ENCODE data around the gene WFDC1.

WFDC1 gene

DNA sequence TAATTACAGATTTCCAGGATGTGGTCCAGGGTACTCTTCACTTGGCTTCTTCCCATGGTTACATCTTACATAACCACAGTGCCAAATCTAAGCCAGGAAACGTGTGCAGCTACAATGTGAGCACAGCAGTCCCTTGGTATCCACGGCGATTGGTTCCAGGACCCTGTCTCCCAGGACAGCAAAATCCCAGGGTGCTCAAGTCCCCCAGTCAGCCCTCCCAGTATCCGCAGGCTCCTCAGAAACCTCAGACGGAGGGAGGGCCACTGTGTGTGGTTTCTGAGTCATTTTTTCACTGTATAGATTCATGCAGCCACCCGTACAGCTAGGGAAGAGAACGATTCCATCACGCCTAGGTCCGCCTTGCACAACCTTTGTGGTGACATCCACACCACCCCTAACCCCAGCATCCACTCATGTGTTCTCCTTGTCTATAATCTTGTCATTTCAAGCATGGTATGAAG lies 62.5 kb downstream of the WFDC1 start:
- no peak for DNase-seq

DNA sequence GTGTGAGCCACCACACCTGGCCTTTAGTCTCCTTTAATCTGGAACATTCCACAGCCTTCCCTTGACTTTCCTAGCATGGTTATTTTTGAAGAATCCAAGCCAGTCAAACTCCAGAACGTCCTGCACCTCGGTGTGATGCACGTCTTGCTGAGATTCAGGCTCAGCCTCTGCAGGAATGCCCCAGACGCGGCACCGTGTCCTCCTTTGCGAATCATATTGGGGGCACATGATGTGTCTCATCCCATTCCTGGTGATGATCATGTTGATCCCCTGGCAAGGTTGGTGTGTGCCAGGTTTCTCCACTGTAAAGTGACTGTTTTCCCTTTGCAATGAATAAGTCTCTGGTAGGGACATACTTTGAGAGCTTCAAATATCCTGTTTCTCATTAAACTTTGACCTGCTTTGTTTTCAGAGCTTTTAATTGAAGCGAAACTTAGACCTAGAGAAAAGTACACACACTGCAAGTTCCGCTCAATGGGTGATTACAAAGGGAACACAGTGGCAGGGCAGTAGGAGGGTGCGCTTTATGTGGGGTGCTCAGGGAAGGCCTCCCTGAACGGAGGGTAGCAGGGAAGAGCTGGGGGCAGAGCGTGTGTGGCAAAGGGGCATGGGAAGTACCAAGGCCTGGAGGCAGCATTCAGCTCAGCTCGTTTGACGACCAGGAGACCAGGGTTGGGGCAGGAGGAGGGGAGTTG lies 64.1 kb downstream of the WFDC1 start:
- DNase-seq = no peak

DNA sequence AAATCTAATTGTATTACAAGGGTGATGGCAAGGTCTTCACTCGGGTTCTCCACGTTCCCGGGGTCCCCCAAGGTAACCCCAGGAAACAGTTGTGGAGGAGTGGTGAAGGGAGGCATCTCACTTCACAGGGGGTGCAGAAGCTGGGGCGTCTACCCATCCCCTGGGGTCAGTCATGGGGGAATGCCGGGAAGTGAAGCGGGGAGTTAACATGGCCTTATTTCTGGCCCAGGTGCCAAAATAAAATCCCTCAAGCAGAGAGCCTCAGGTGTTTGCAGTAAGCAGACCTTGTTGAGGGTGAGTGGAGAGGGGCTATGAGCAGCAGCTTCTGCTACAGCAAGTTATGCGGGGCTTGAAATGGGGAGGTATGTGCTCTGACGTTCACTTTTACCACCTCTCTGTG lies 64.6 kb downstream of the WFDC1 start:
- DNase-seq = no peak

DNA sequence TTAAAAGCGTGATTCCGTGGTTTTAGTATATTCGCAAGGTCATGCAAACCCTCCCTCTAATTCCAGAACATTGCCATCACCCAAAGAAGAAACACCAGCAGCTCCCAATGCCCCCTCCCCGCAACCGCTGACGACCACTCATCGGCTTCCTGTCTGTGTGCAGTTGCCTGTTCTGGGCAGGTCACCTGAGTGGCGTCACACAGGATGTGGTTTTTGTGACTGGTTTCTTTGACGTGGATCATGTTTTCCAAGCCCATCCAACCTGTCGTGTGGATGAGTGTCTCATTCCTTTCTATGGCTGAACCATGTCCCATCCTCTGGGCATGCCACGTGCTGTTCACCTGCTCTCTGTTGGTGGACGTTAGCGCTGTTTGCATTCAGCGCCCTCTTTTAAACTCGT lies 65.5 kb downstream of the WFDC1 start:
- no peak for DNase-seq

DNA sequence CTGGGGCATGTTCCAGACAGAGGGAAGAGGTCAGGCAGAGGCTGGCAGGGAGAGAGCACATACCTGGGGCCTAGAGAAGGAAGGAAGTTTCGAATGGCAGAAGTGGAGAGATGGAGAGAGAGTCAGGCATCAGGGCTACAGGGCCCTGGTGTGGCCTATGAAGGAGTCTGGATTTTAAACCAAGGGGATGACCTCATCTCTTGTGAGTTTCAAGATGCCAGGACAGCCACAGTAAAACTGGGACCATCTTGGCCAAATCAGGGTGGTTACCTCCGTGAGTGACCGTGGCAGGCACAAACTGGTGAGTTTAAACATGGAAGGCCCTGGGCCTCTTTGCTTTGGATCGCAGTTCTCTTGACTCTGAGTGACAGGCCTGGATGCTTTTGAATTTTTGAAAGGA lies 66.1 kb downstream of the WFDC1 start:
- no peak for DNase-seq

DNA sequence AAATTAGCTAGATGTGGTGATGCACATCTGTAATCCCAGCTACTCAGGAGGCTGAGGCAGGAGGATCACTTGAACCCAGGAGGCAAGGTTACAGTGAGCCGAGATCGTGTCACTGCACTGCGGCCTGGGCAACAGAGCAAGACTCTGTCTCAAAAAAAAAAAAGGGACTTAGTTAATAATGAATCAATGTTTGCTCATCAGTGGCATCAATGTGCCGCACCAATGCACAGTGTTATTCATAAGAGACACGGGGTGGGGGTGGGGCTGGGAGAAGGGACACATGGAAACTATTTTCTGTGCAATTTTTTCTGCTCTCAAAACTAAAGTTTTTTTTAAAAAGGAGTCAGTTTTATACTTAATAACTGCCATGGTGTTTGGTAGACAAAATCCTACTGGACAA lies 66.9 kb downstream of the WFDC1 start:
- DNase-seq = no peak

DNA sequence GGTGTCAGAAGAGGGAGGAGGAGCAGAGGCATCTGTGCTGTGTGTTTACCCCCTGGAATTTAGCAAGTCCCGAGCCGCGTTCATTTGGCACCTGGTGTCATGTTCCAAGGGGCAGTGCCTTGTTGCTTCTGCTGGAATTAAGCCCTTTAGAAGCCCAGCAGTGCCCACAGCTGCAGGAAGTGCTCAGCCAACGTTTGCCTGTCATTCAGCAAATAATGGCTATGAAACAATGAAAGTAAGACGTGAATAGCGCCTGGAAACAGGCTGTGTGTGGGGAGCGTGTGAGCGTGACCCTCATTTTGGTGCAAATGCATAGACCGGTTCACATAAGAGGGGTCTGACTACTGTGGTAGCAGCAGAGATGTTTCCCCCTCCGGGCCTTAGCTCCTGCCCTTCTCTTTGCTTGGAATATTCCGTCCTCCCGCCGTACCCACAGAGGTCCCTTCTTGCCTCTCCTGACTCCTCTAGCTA lies 67.8 kb downstream of the WFDC1 start:
- no peak for DNase-seq

DNA sequence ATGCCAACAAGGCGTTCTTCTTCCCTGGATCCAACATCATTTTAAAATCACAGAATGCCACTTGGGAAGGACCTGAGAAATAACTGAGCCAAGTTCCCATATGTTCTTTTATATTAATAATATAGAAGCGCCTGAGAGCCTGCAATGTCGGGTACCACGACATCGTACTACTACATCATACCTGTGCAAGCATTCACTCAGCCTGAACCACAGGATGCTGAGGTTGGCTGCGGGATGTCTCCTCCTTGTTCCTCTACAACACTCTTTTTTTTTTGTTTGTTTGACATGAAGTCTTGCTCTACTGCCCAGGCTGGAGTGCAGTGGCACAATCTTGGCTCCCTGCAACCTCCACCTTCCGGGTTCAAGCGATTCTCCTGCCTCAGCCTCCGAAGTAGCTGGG lies 71.5 kb downstream of the WFDC1 start:
- no peak for DNase-seq

DNA sequence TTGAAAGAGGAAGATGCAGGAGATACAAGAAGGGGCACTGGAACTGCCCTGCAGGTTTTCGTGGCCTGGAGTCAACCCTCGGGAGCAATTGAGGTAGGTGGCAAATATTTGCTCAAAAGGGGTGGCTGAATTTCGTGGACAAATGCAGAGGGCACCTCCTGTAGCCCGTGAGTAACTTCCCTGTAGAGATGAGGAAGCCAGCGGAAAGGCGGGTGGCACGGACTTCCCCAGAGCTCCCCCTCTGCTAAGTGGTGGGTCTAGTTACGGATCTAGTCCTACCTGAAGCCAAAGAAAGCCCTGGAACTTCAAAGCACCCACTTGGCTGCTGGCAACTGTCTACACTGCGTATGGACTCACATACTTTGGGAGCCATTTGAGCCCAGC lies 72.6 kb downstream of the WFDC1 start:
- DNase-seq = no peak

DNA sequence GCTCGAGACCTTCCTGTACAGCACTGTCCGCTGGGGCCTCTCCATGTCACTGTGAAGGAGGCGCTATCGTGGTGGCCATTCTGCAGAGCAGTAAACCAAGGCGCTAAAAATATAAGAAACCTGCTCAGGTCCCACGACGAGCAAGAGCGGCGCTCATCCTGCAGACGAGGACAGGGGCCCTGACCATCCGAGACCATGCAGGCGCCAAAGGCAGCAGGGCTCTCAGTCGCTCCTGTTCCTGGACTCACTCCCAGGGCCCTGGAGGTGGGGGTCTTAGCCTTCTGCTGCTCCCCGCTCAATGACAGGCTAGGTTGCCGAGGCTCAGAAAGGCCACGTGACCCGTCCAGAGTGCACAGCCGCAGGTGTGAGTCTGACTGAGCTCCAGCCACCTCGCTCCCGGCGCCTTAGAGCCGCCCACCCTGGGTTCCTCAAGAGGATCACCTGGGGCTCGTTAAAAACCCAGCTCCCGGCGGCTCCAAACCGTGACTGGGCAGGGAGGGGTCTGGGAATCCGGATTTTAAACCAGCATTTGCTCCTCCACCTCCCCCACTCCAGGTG lies 73.2 kb downstream of the WFDC1 start:
- DNase-seq = no peak

DNA sequence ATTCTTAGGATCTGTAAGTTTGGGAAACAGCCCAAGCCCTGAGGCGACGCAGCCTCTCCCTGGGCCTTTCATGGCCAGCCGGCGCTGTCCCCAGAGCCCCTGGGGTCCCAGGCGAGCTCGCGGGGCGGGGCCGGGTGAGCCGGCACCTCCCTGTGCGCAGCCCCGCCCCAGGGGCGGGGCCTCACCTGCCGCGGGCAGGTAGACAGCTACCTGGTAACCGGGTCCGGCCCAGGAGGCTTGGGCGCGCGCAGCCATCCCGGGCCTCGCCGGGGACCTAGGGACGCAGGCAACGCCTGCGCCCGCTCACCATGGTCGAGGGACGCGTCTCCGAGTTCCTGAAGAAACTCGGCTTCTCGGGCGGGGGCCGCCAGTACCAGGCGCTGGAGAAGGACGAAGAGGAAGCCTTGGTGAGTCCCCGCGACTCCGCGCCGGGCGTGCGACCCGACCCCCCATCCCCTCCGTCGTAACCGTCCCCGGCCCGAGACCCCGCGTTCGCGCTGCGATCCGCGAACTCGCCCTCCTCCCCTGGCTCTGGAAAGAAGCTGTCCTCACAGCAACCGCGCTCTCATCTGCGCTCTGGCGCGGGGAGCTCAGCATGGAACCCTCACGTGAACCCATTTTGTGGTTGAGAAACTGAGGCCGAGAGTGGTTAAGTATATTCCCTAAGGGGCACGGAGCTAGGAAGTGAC lies 73.8 kb downstream of the WFDC1 start, which contains the start of gene ATP2C2:
TSS of gene ATP2C2 (plus strand) at position 231 of the 689 bp plus-strand sequence. CDS start at position 309, 78 bp downstream.
- DNase-seq = no peak

DNA sequence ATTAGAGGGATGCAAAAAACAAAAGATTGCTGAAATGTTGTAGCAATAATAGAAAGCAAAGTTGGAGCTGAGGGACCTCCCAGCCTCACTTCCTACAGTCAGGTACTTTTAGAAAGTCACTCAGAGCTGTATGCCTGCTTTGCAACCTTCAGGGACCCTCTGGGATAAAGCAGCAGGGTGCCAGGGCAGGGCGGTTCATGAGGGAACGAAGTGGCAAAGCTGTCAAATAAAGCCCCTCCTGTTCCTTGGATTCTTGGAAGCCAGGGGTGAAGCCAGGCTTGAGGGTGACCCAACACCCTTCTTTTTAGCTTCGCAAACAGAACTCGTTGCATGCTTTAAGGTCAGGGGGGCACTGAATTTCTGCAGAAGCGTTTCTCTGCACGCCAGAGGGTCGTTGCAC lies 74.4 kb downstream of the WFDC1 start:
- no peak for DNase-seq

DNA sequence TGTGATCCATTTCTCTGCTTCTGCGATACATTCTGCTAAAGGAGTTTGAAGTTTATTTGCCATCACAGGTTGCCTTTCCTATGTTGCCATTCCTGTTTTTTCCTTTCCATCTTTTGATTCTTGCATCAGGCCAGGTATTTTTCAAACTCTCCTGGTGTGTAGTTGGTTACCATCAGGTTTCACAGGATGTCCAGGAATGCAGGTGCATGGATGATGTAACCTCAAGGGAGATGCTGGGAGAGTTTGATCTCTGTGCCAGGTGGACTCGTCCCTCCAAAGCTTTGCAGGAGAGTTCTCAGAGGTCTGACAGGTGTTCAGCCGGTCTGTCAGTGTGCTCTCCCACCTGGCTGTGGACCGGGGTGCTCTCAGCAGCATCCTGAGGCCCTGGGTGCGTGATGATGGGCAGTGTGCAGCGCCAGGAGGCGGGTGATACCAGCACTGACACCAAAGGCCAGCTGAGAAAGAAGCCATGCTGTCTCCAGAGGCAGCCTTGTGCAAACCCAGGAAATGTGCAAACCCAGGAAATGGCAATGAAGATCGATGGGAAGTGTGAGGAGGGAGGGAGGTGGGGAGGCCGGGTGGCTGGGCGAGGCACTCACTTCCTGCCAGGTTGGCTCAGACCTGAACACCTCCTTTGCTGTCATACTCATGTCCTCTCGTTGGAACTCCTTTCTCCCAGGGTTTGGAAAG lies 75.4 kb downstream of the WFDC1 start:
- no peak for DNase-seq

DNA sequence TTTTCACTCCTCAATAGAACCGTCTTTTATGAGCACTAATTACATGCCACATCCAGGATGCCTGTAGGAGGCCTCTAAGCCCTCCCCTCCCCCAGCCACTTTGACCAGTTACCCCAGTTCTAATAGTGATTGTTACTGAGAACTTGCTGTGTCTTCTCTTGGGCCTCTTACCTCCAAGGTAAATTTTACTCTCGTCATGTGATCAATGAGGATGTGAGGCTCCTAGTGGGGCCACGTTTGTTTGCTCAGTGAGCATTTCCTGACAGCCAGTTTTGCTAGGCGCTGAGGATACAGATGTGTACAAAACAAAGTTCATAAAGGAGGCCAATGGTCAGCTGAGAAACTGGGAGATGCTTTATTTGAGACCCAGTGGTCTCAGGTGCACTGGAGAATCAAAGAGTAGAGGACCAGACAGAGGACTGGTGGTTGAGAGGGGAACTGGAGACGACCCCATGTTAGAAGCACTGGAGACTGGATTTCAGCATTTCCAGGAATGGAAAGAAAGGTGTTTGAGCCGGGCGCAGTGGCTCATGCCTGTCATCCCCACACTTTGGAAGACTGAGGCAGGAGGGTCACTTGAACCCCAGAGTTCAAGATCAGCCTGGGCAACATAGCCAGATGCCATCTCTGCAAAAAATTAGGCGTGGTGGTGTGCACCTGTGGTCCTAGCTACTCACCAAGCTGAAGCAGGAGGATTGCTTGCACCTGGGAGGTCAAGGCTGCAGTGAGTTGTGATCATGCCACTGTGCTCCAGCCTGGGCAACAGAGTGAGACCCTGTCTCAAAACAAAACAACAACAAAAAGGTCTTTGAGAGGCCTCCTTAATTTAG lies 76.3 kb downstream of the WFDC1 start:
- no peak for DNase-seq

DNA sequence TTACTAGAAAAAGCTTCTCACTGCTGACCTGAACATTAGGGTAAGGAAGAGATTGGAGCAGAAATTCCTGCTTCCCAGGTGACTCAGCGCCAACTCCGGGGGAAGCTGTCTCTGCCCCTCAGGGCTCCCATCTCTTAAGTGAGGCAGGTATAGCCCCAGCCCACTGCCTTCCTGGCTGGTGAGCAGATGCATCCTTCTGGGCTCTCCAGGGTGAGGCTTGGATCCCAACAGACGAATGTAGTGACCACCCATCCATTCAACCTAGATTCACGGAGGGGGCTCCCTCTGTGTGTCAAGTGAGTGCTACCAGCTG lies 76.8 kb downstream of the WFDC1 start:
- no peak for DNase-seq

DNA sequence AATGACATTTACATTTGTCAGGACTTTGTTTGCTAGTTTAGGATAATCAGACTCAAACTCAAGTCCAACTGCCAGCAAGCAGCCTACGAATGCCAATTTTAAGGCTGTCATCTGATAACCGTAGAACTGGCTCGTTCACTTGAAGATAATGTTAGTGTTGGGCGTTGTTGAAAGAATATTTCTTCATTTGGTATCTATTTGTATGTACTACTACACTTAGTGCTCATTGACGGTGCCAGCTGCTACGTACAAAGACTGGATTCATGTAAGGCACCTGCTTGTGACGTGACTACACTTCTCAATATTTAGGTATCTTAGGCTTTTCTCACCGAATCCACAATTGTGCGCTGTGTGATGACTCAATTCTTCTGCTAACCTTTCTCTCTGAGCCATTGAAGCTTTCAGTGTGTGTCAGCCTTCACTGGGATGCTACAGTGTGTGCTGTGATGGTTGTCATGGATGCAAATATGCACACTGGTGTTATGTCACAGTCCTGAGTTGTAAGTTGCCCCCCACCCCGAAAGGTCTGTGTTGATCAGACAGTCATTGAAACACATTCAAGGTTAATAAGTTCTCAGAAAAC lies 79.3 kb downstream of the WFDC1 start:
- no peak for DNase-seq

DNA sequence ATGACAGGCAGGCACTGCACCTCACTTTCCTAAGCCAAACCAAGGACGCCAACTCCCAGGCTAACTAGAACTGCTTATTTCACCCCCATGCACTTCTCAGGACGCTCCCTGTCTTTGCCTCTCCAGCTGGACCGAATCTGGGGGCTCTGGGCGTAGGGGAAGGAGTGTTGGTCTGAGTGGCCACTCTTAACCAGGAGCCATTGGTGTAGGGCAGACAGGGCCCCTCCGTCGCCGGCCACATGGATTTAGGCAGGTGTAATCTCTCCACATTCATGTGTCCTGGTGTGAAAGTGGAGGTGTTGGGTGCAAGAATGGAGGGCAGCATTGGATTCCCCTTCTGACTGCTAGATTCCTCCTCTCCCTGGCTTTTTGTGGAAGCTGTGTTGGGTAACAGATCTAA lies 83.4 kb downstream of the WFDC1 start:
- no peak for DNase-seq

DNA sequence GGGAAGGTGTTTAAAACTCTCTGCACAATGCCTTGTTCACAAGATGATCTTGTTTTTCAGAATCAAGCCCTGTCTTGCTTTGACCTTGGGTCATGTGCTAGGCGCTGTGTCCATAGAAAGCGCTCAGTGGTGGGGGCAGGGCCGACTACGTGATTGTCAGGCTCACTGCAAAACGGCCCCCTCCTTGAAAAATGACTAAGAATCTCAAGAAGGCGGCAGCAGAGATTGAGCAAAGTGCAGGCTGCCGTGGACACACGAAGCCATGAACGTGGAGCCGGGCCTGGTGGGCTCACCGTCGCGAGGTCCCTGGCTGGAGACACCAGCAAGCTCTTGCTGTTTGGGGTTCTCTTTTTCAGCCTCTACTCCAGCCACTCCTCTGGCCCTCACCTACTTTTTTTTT lies 83.9 kb downstream of the WFDC1 start:
- DNase-seq = no peak

DNA sequence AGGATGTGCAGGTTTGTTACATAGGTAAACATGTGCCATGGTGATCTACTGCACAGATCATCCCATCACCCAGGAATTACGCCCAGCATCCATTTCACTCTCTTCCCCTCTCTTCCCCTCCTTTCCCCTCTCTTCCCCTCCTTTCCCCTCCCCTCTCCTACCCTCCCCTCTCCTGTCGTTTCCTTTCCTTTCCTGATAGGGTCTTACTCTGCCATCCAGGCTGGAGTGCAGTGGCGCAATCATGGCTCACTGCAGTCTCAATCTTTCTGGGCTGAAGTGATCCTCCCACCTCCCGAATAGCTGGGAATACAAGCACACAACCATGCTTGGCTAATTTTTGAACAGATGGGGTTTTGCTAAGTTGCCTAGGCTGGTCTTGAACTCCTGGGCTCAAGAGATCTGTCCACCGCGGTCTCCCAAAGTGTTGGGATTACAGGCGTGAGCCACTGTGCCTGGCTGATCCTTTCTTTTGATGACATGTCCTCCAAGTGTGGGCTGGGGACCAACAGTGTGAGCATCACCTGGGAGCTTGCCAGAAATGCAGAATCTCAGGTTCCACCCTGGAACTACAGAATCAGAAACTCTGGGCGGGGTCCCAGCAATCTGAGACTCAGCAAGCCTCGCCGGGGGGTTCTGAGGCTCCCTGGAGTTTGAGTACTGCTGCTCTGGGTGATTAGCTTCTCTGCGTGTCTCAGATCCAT lies 84.5 kb downstream of the WFDC1 start:
- DNase-seq = no peak

All from right forelimb (tissue), 1 donor.